Fibroblast of lung (primary cell): ENCODE data around the gene RASA2.

Source experiments
- EZH2 ChIP-seq: IDR thresholded peaks from 2 replicates; pipeline ENCODE4 v1.5.1; 2012; ENCODE audit warnings: low read length, control low read depth, mild to moderate bottlenecking; ENCODE audit errors: missing control alignments
- TF ChIP-seq, protein P1 (sequence below), 2 donors: IDR thresholded peaks in 1 of 2; conservative IDR thresholded peaks in 1 of 2; 1 replicate in 1 of 2; 2 replicates in 1 of 2; pipeline ENCODE4 v1.5.1; 2011 to 2012; ENCODE audit warnings: low read length in 2 of 2, control low read depth in 1 of 2, inconsistent platforms in 1 of 2, low read depth in 1 of 2, mild to moderate bottlenecking in 1 of 2

DNA sequence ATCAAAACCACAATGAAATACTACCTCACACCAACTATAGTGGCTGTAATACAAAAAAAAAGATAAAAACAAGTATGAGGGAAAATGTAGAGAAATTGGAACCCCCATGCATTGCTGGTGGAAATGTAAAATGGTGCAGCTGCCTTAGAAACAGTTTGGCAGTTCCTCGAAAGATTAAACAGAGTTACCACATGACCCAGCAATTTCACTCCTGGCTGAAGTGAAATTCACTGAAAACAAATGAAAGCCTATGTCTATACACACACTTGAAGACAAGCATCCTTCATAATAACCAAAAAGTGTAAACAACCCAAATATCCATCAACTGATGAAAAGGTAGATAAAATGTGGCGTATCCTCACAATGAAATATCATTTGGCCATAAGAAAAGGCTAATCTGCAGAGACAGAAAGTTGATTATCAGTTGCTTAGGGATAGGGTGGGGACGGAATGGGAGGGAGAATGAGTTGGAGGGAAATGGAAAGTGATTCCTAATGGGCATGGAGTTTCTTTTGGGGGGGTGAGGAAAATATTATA lies 20.1 kb upstream of the RASA2 start:
- TF ChIP-seq, protein P1, sequence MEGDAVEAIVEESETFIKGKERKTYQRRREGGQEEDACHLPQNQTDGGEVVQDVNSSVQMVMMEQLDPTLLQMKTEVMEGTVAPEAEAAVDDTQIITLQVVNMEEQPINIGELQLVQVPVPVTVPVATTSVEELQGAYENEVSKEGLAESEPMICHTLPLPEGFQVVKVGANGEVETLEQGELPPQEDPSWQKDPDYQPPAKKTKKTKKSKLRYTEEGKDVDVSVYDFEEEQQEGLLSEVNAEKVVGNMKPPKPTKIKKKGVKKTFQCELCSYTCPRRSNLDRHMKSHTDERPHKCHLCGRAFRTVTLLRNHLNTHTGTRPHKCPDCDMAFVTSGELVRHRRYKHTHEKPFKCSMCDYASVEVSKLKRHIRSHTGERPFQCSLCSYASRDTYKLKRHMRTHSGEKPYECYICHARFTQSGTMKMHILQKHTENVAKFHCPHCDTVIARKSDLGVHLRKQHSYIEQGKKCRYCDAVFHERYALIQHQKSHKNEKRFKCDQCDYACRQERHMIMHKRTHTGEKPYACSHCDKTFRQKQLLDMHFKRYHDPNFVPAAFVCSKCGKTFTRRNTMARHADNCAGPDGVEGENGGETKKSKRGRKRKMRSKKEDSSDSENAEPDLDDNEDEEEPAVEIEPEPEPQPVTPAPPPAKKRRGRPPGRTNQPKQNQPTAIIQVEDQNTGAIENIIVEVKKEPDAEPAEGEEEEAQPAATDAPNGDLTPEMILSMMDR (conservative IDR thresholded peaks at IDR 0.05 in 1 of 2, IDR thresholded peaks at IDR 0.05 in 1 of 2; ENCODE audit: low read depth in 1 of 2, low read length in 2 of 2): no peak
- TF ChIP-seq EZH2: no peak
